Endothelial cell of umbilical vein (primary cell): ENCODE measurements around the gene NCMAP. TPM values are rescaled to one million over a fixed set of nuclear protein-coding genes. Genes with fewer than 3 reads are reported as not detected.

Experiments
- BruUV-seq: library from RNA; stranded (reverse); fragments of 400-500 nt; replicated peaks from 2 replicates; lab custom pipeline; 2021; lab: Mats Ljungman, UMichigan
- CTCF ChIA-PET: fragments of 300-600, 350-600 bp; sonication (Branson Sonifier 250); formaldehyde crosslinking; loops from one replicate; lab custom pipeline; 2021; ENCODE audit warnings: antibody characterized with exemption, inconsistent platforms; lab: Charles Lee
- POLR2A ChIA-PET: fragments of 300-600, 350-600 bp; sonication (Branson Sonifier 250); formaldehyde crosslinking; loops from one replicate; lab custom pipeline; 2021; ENCODE audit warnings: antibody characterized with exemption, inconsistent platforms; lab: Charles Lee
- DNase-seq: peaks from one replicate; pipeline ENCODE4 v3.0.0-alpha.2; 2011; ENCODE audit warnings: low read depth, low spot score
- FAIRE-seq: peaks from 2 replicates; lab custom pipeline; 2011; peaks lifted over from hg19 to GRCh38; lab: Jason Lieb, UNC
- H2AFZ ChIP-seq: 2 replicates; pipeline ENCODE4 v1.6.0; 2012; ENCODE audit warnings: low read depth, low read length, control low read depth, inconsistent platforms
- H3K27ac ChIP-seq: 2 replicates; pipeline ENCODE4 v1.5.1; 2011; ENCODE audit warnings: low read depth, mild to moderate bottlenecking, control low read depth, low read length, moderate library complexity; ENCODE audit not compliant: insufficient read depth
- H3K27me3 ChIP-seq, 2 experiments: 2 replicates each; pipeline versions ENCODE4 v1.6.0 to v1.6.1; 2011; ENCODE audit warnings: low read length in 2 of 2, mixed read lengths in 1 of 2; ENCODE audit not compliant: control insufficient read depth in 2 of 2, insufficient read depth in 2 of 2
- H3K36me3 ChIP-seq, 2 experiments: 2 replicates in 1 of 2; 3 replicates in 1 of 2; pipeline ENCODE4 v1.5.1; 2011; ENCODE audit warnings: low read length in 2 of 2, mild to moderate bottlenecking in 1 of 2, moderate library complexity in 1 of 2; ENCODE audit not compliant: control insufficient read depth in 2 of 2, insufficient read depth in 2 of 2; ENCODE audit errors: extremely low read depth in 1 of 2
- H3K4me1 ChIP-seq: 3 replicates; pipeline ENCODE4 v1.5.1; 2011; ENCODE audit warnings: mild to moderate bottlenecking, low read length; ENCODE audit not compliant: control insufficient read depth, insufficient read depth; ENCODE audit errors: extremely low read depth
- H3K4me2 ChIP-seq: 2 replicates; pipeline ENCODE4 v1.6.1; 2011; ENCODE audit warnings: low read length, control low read depth, mixed read lengths; ENCODE audit not compliant: insufficient read depth
- H3K4me3 ChIP-seq, 3 experiments: fragments of 200-600 bp in 1 of 3; sonication (generic), shearing (Covaris generic) in 1 of 3; replicated peaks in 1 of 3; 2 replicates each; pipeline ENCODE4 v1.5.1; 2011 to 2016; ENCODE audit warnings: control low read depth in 3 of 3, low read length in 3 of 3, mild to moderate bottlenecking in 2 of 3, inconsistent platforms in 1 of 3, low read depth in 1 of 3, moderate library complexity in 1 of 3; ENCODE audit not compliant: insufficient read depth in 1 of 3
- H3K79me2 ChIP-seq: 2 replicates; pipeline ENCODE4 v1.6.0; 2012; ENCODE audit warnings: low read length, inconsistent platforms; ENCODE audit not compliant: control insufficient read depth, insufficient read depth
- H3K9ac ChIP-seq: replicated peaks from 2 replicates; pipeline ENCODE3; 2011; ENCODE audit warnings: low read length, control low read depth; ENCODE audit not compliant: insufficient read depth; ENCODE audit errors: extremely low read depth
- H3K9me1 ChIP-seq: replicated peaks from 3 replicates; pipeline ENCODE4 v1.6.0; 2011; ENCODE audit warnings: mild to moderate bottlenecking, low read length; ENCODE audit not compliant: control insufficient read depth, insufficient read depth; ENCODE audit errors: extremely low read depth
- H3K9me3 ChIP-seq: replicated peaks from 2 replicates; pipeline ENCODE4 v1.5.1; 2012; ENCODE audit warnings: low read length, inconsistent platforms; ENCODE audit not compliant: control insufficient read depth, insufficient read depth
- H4K20me1 ChIP-seq: replicated peaks from 2 replicates; pipeline ENCODE3; 2011; ENCODE audit warnings: mild to moderate bottlenecking, low read length; ENCODE audit not compliant: control insufficient read depth, insufficient read depth; ENCODE audit errors: extremely low read depth
- CTCF ChIP-seq, 2 donors: IDR thresholded peaks; 1 replicate in 1 of 2; 2 replicates in 1 of 2; pipeline ENCODE4 v1.5.1; 2011; ENCODE audit warnings: low read length in 2 of 2, mild to moderate bottlenecking in 2 of 2, moderate library complexity in 2 of 2, control low read depth in 1 of 2, inconsistent platforms in 1 of 2, low read depth in 1 of 2; ENCODE audit not compliant: insufficient read depth in 1 of 2; ENCODE audit errors: extremely low read depth in 1 of 2
- EZH2 ChIP-seq: IDR thresholded peaks from 2 replicates; pipeline ENCODE4 v1.6.1; 2012; ENCODE audit warnings: borderline replicate concordance, low read depth, mild to moderate bottlenecking, moderate library complexity, low read length, inconsistent platforms; ENCODE audit not compliant: severe bottlenecking
- FOS ChIP-seq: IDR thresholded peaks from 2 replicates; pipeline ENCODE4 v1.6.1; 2011; ENCODE audit warnings: mild to moderate bottlenecking, low read length, moderate library complexity, borderline replicate concordance; ENCODE audit not compliant: insufficient read depth
- GATA2 ChIP-seq: IDR thresholded peaks from 2 replicates; pipeline ENCODE4 v1.7.0; 2011; ENCODE audit warnings: low read depth, mild to moderate bottlenecking, moderate library complexity, mixed read lengths, low read length; ENCODE audit not compliant: insufficient read length, insufficient read depth
- JUN ChIP-seq: IDR thresholded peaks from 2 replicates; pipeline ENCODE4 v1.6.1; 2011; ENCODE audit warnings: borderline replicate concordance, low read depth; ENCODE audit not compliant: insufficient read length, insufficient read depth
- MAX ChIP-seq: IDR thresholded peaks from 2 replicates; pipeline ENCODE4 v1.6.1; 2011; ENCODE audit not compliant: insufficient read depth, insufficient read length
- MYC ChIP-seq: IDR thresholded peaks from one replicate; pipeline ENCODE4 v1.6.1; 2011; ENCODE audit warnings: mild to moderate bottlenecking, low read depth, low read length
- POLR2A ChIP-seq: IDR thresholded peaks from 2 replicates; pipeline ENCODE4 v1.6.1; 2012; ENCODE audit warnings: low read depth, mild to moderate bottlenecking, control low read depth, low read length
- POLR2AphosphoS5 ChIP-seq: IDR thresholded peaks from 2 replicates; pipeline ENCODE4 v1.6.1; 2012; ENCODE audit warnings: low read depth, mild to moderate bottlenecking, control low read depth, low read length, moderate library complexity; ENCODE audit not compliant: insufficient read depth
- dilution Hi-C: fragments of 300-500 bp; cut with MboI; formaldehyde crosslinking; loops from one replicate; pipeline ENCODE4 v1.15.0; 2019; ENCODE audit warnings: low sequenced_read_pairs; ENCODE audit not compliant: extremely low pct_ligation_motif_present
- intact Hi-C: fragments of 100-400 bp; cut with micrococcal nuclease; formaldehyde crosslinking; loops from one replicate; pipeline ENCODE4 v1.10.0; 2022
- polyA plus RNA-seq, 4 experiments: library from polyadenylated mRNA; depleted of rRNA in 3 of 4; stranded (reverse) in 3 of 4; unstranded in 1 of 4; fragments of >200 nt; gene quantifications; 2 replicates each; pipeline versions ENCODE4 v1.2.1 to v1.2.3, GENCODE V29; 2011 to 2012; ENCODE audit warnings: missing spikeins in 1 of 4
- total RNA-seq: library from RNA; stranded (reverse); gene quantifications from 2 replicates; pipeline ENCODE4 v1.2.3, GENCODE V29; 2021

Gene NCMAP
- total and polyA plus RNA-seq, 2 donors (not counting 3 experiments of a cell fraction or from before 2014, with no cell fraction given): not detected

GRCh38 chr1:24621121-24621520 is 65.2 kb downstream of the NCMAP start:
- Histone ChIP-seq H4K20me1 (no peaks in the 10 kb centered on the region), H3K4me2 (no peak overlapping the region), H3K27ac (no peak overlapping the region), H2AFZ (no peak overlapping the region), H3K9ac (no peak overlapping the region), H3K9me3 (no peaks in the 10 kb centered on the region), H3K36me3 (no peaks in the 10 kb centered on the region), H3K4me1 (no peaks in the 10 kb centered on the region), H3K27me3 (peaks cover 0 to 5% of the 10 kb centered on the region in 2 experiments), H3K79me2 (no peaks in the 10 kb centered on the region), H3K4me3 (no peak overlapping the region), H3K9me1 (no peaks in the 10 kb centered on the region)
- ChIA-PET POLR2A (no interaction called here), CTCF (no interaction called here)
- FAIRE-seq: no peak
- TF ChIP-seq GATA2 (no peak), EZH2 (no peak), MAX (no peak), MYC (no peak), POLR2AphosphoS5 (no peak), CTCF (IDR thresholded peaks at IDR 0.05; ENCODE audit: extremely low read depth in 1 of 2, insufficient read depth in 1 of 2, low read depth in 1 of 2, low read length in 2 of 2) (no peak), FOS (no peak), JUN (no peak), POLR2A (no peak)
- intact Hi-C loops: no loop called here
- no TSS peak for BruUV-seq
- dilution Hi-C loops: no loop called here
- no peak for DNase-seq
